22Rv1 (cell line): ENCODE results near the gene SPIRE1.

Experiments used
- H3K27ac ChIP-seq: fragments of 450-650 bp; 2 replicates; pipeline ENCODE4 v1.5.1; 2017
- CTCF ChIP-seq: fragments of 450-650 bp; IDR thresholded peaks from 2 replicates; pipeline ENCODE4 v1.5.1; 2017; ENCODE audit warnings: mild to moderate bottlenecking
- ZFX ChIP-seq: fragments of 450-650 bp; IDR thresholded peaks from 2 replicates; pipeline ENCODE4 v1.6.1; 2017; ENCODE audit warnings: antibody characterized with exemption, borderline replicate concordance

Gene SPIRE1

GRCh38 chr18:12518326-12518725 is 139.6 kb downstream of the SPIRE1 start:
- no peak overlapping the region for H3K27ac ChIP-seq
- TF ChIP-seq CTCF (no peak), ZFX (no peak)

- TF ChIP-seq CTCF (no peak), ZFX (no peak)
- no peak overlapping the region for H3K27ac ChIP-seq
Measured at GRCh38 chr18:12517142-12517825, 140.6 kb downstream of the SPIRE1 start.

- no peak for TF ChIP-seq ZFX
- no peak for TF ChIP-seq CTCF
Measured at GRCh38 chr18:12516049-12516630, 141.8 kb downstream of the SPIRE1 start.

GRCh38 chr18:12515550-12515949 is 142.4 kb downstream of the SPIRE1 start:
- H3K27ac ChIP-seq: no peak overlapping the region

More at GRCh38 chr18:12516049-12516630, 141.8 kb downstream of the SPIRE1 start:
- no peak overlapping the region for H3K27ac ChIP-seq

GRCh38 chr18:12507007-12507406 is 150.9 kb downstream of the SPIRE1 start:
- H3K27ac ChIP-seq: no peak overlapping the region
- no peak for TF ChIP-seq ZFX

More at GRCh38 chr18:12515550-12515949, 142.4 kb downstream of the SPIRE1 start:
- TF ChIP-seq ZFX (no peak), CTCF (no peak)

- TF ChIP-seq ZFX: no peak
- TF ChIP-seq CTCF: no peak
Measured at GRCh38 chr18:12500986-12501385, 156.9 kb downstream of the SPIRE1 start.

GRCh38 chr18:12497839-12498238 is 160.1 kb downstream of the SPIRE1 start:
- TF ChIP-seq CTCF: no peak
- no peak for TF ChIP-seq ZFX
- H3K27ac ChIP-seq: no peak overlapping the region

More at GRCh38 chr18:12500986-12501385, 156.9 kb downstream of the SPIRE1 start:
- H3K27ac ChIP-seq: no peak overlapping the region

GRCh38 chr18:12497296-12497695 is 160.6 kb downstream of the SPIRE1 start:
- H3K27ac ChIP-seq: no peak overlapping the region
- no peak for TF ChIP-seq CTCF
- no peak for TF ChIP-seq ZFX
